Measurements from ENCODE around the gene THEMIS. TPM values are rescaled to one million over a fixed set of nuclear protein-coding genes. Genes with fewer than 3 reads are reported as not detected.

THEMIS gene
- total RNA-seq, 1 donor from 2014 or later, result not detected

GRCh38 chr6:127737009-127737486, 163.8 kb downstream of the THEMIS start:
- H3K4me3 ChIP-seq, result no peak overlapping the region
- H3K27ac ChIP-seq, result no peak overlapping the region
- H3K36me3 ChIP-seq, result no peaks in the 10 kb centered on the region
- Mint-ChIP-seq H3K4me1 (no peaks in the 10 kb centered on the region), H3K9me3 (no peaks in the 10 kb centered on the region), H3K27me3 (ENCODE audit: insufficient read depth, low read depth) (no peaks in the 10 kb centered on the region), H3K27ac (no peak overlapping the region), H3K36me3 (no peaks in the 10 kb centered on the region), H3K4me3 (no peak overlapping the region)
- no peaks in the 10 kb centered on the region for H3K79me2 ChIP-seq (ENCODE audit: low read depth)
- no peak overlapping the region for H3K4me2 ChIP-seq
- no peaks in the 10 kb centered on the region for H3K9me3 ChIP-seq (ENCODE audit: low read depth)
- no peaks in the 10 kb centered on the region for H4K20me1 ChIP-seq (ENCODE audit: low read depth)
- peak; percentile 77 for TF ChIP-seq CTCF (IDR thresholded peaks at IDR 0.05)
- no peak for TF ChIP-seq EZH2phosphoT487 (IDR thresholded peaks at IDR 0.05)
- H3K4me1 ChIP-seq, result no peaks in the 10 kb centered on the region
- H3F3A ChIP-seq (ENCODE audit: low read depth), result no peaks in the 10 kb centered on the region
- no peak overlapping the region for H3K9ac ChIP-seq
- H2AFZ ChIP-seq (replicated peaks), result no peak overlapping the region
- peak; percentile 70 for DNase-seq (ENCODE audit: low spot score)
- no peaks in the 10 kb centered on the region for H3K27me3 ChIP-seq

- Mint-ChIP-seq H3K4me1 (no peaks in the 10 kb centered on the region), H3K27me3 (ENCODE audit: insufficient read depth, low read depth) (no peaks in the 10 kb centered on the region), H3K27ac (no peak overlapping the region), H3K4me3 (no peak overlapping the region), H3K36me3 (no peaks in the 10 kb centered on the region), H3K9me3 (no peaks in the 10 kb centered on the region)
- Histone ChIP-seq H3K27ac (no peak overlapping the region), H2AFZ (replicated peaks) (no peak overlapping the region), H3K36me3 (no peaks in the 10 kb centered on the region), H3K27me3 (no peaks in the 10 kb centered on the region), H3F3A (ENCODE audit: low read depth) (no peaks in the 10 kb centered on the region), H3K4me3 (no peak overlapping the region), H4K20me1 (ENCODE audit: low read depth) (no peaks in the 10 kb centered on the region), H3K9me3 (ENCODE audit: low read depth) (no peaks in the 10 kb centered on the region), H3K4me2 (no peak overlapping the region), H3K79me2 (ENCODE audit: low read depth) (no peaks in the 10 kb centered on the region), H3K9ac (no peak overlapping the region), H3K4me1 (no peaks in the 10 kb centered on the region)
- no peak for TF ChIP-seq CTCF (IDR thresholded peaks at IDR 0.05)
- no peak for TF ChIP-seq EZH2 (IDR thresholded peaks at IDR 0.05)
- no peak for TF ChIP-seq EZH2phosphoT487 (IDR thresholded peaks at IDR 0.05)
- no peak for DNase-seq (ENCODE audit: low spot score)
Measured at GRCh38 chr6:127732927-127733326, 167.9 kb downstream of the THEMIS start.

- H3K27me3 Mint-ChIP-seq (ENCODE audit: insufficient read depth, low read depth), result no peaks in the 10 kb centered on the region
- no peak overlapping the region for H3K4me3 ChIP-seq
- H3K9ac ChIP-seq, result no peak overlapping the region
- H3K4me1 Mint-ChIP-seq, result no peaks in the 10 kb centered on the region
- H4K20me1 ChIP-seq (ENCODE audit: low read depth), result no peaks in the 10 kb centered on the region
- no peak overlapping the region for H3K27ac ChIP-seq
- no peak overlapping the region for H3K27ac Mint-ChIP-seq
- no peaks in the 10 kb centered on the region for H3K4me1 ChIP-seq
- H3K9me3 Mint-ChIP-seq, result no peaks in the 10 kb centered on the region
- H3K27me3 ChIP-seq, result no peaks in the 10 kb centered on the region
- no peak overlapping the region for H3K4me3 Mint-ChIP-seq
- H3K4me2 ChIP-seq, result no peak overlapping the region
- H3K79me2 ChIP-seq (ENCODE audit: low read depth), result no peaks in the 10 kb centered on the region
- no peak for DNase-seq (ENCODE audit: low spot score)
- H3F3A ChIP-seq (ENCODE audit: low read depth), result no peaks in the 10 kb centered on the region
- TF ChIP-seq EZH2phosphoT487 (IDR thresholded peaks at IDR 0.05) (no peak), EZH2 (IDR thresholded peaks at IDR 0.05) (no peak), CTCF (IDR thresholded peaks at IDR 0.05) (no peak)
- H3K36me3 ChIP-seq, result no peaks in the 10 kb centered on the region
- no peaks in the 10 kb centered on the region for H3K36me3 Mint-ChIP-seq
- H3K9me3 ChIP-seq (ENCODE audit: low read depth), result no peaks in the 10 kb centered on the region
- no peak overlapping the region for H2AFZ ChIP-seq (replicated peaks)
Measured at GRCh38 chr6:127727260-127727953, 173.5 kb downstream of the THEMIS start.
